Osteocyte (in vitro differentiated cells): Measurements from ENCODE around the gene CHCHD4. TPM values are rescaled to one million over a fixed set of nuclear protein-coding genes. Genes with fewer than 3 reads are reported as not detected.
"Not testable (repeated sequence)": the region's sequence is repeated elsewhere in the genome, so short reads cannot be mapped to it uniquely, and the experiment has no call there.

Experiments used
- DNase-seq: peaks from one replicate; pipeline ENCODE4 v3.0.0; 2021; ENCODE audit warnings: mixed read lengths; ENCODE audit not compliant: unreplicated experiment; ENCODE audit errors: extremely low spot score
- H3K27ac Mint-ChIP-seq: one replicate; pipeline ENCODE4 v1.8.0; 2021; ENCODE audit warnings: mild to moderate bottlenecking, mixed read lengths; ENCODE audit not compliant: unreplicated experiment
- H3K27me3 Mint-ChIP-seq: one replicate; pipeline ENCODE4 v1.8.0; 2021; ENCODE audit warnings: mixed read lengths; ENCODE audit not compliant: unreplicated experiment
- H3K36me3 Mint-ChIP-seq: one replicate; pipeline ENCODE4 v1.8.0; 2021; ENCODE audit warnings: mixed read lengths; ENCODE audit not compliant: unreplicated experiment
- H3K4me1 Mint-ChIP-seq: one replicate; pipeline ENCODE4 v1.8.0; 2021; ENCODE audit warnings: mixed read lengths; ENCODE audit not compliant: unreplicated experiment
- H3K4me3 Mint-ChIP-seq: one replicate; pipeline ENCODE4 v1.8.0; 2021; ENCODE audit warnings: mild to moderate bottlenecking, moderate library complexity, mixed read lengths; ENCODE audit not compliant: unreplicated experiment
- H3K9me3 Mint-ChIP-seq: one replicate; pipeline ENCODE4 v1.8.0; 2021; ENCODE audit warnings: mixed read lengths; ENCODE audit not compliant: unreplicated experiment
- CTCF ChIP-seq: fragments of 200-600 bp; sonication (generic); IDR thresholded peaks from 2 replicates; pipeline ENCODE4 v1.5.0; 2021; ENCODE audit warnings: antibody characterized with exemption, mild to moderate bottlenecking, moderate library complexity
- total RNA-seq: library from RNA; stranded (reverse); gene quantifications from 2 replicates; pipeline ENCODE4 v1.2.1, GENCODE V29; 2021

CHCHD4 gene
- total RNA-seq, 1 donor from 2014 or later, result 7.2 TPM

DNA sequence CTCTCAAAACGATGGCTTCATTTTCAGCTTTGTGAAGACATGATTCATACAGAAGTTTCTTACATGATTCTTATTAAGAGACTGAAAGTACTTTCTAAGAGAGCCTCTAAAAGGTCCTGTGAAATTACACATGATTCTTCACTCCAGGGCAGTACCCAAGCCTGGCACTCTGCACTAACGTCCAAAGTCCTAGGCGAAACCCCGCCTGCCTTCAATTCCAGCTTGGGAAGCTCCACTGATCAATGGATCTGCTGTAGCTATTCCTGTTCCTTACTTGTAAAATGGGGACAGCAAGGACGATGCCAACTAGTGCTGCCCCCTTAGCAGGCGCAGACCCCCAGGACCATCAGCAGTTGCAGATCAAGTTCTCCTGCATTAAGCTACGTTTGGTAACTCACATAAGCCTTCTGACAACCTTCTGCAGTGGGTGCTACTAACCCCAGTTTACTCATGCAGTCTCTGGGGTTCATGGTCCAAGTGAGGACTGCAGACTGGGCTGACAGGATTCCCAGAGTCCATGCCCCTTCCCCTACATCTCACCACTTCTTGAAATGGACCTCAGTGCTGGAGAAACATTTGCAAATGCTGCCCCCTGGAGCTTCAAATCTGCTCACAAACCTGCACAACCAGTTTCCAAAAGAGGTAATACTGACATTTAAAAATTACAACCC, 10.6 kb downstream of the CHCHD4 start:
- Mint-ChIP-seq H3K9me3 (no peaks in the 10 kb centered on the region), H3K4me3 (no peak overlapping the region), H3K36me3 (peaks cover 19% of the 10 kb centered on the region), H3K27ac (no peak overlapping the region), H3K4me1 (no peaks in the 10 kb centered on the region), H3K27me3 (no peaks in the 10 kb centered on the region)
- peak; percentile 25 for TF ChIP-seq CTCF
- DNase-seq, result no peak

DNA sequence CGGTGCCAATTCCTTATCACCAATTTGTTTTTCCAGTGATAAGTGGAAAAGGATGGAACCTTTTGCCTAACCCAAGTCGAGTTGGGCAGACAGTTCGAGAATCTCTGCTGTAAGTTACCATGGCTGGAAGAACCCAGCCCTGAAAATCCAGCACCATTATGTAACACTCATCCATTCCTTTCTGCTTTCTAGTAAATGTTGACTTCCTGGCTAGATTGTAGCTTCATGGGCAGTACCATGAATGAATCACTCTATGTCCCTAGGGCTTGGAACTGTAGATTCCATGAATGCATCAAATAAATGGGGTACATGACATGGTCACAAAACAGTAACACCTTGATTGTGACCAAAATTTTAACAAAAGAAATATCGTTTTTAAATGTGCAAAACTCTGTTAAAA, 14.0 kb downstream of the CHCHD4 start:
- Mint-ChIP-seq H3K27me3 (peaks cover 17% of the 10 kb centered on the region), H3K27ac (no peak overlapping the region), H3K36me3 (peaks cover 19% of the 10 kb centered on the region), H3K9me3 (no peaks in the 10 kb centered on the region), H3K4me1 (no peaks in the 10 kb centered on the region), H3K4me3 (no peak overlapping the region)
- TF ChIP-seq CTCF, result no peak
- no peak for DNase-seq

DNA sequence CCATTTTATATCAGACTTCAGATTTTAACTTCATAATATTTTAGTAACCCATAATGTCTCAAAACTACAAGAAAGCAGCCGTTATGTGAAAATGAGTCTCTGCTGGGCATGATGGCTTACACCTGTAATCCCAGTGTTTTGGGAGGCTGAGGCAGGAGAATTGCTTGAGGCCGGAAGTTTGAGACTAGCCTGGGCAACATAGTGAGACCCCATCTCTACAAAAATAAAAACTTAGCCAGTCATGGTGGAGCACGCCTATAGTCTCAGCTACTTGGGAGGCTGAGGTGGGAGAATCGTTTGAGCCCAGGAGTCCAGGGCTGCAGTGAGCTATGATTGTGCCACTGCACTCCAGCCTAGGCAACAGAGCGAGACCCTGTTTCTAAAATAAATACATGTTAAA, 14.8 kb downstream of the CHCHD4 start:
- H3K27me3 Mint-ChIP-seq, result peaks cover 18% of the 10 kb centered on the region
- H3K4me3 Mint-ChIP-seq, result not testable (repeated sequence)

GRCh38 chr3:14097616-14098391, 26.9 kb downstream of the CHCHD4 start:
- Mint-ChIP-seq H3K27ac (no peak overlapping the region), H3K4me3 (no peak overlapping the region), H3K4me1 (no peaks in the 10 kb centered on the region), H3K36me3 (no peaks in the 10 kb centered on the region), H3K27me3 (peaks cover 47% of the 10 kb centered on the region), H3K9me3 (peaks cover 5% of the 10 kb centered on the region)
- no peak for DNase-seq
- no peak for TF ChIP-seq CTCF

More for the DNA sequence above, 14.8 kb downstream of the CHCHD4 start:
- H3K4me1 Mint-ChIP-seq, DNase-seq, H3K9me3 Mint-ChIP-seq, H3K27ac Mint-ChIP-seq: not testable (repeated sequence)
- peaks cover 19% of the 10 kb centered on the region for H3K36me3 Mint-ChIP-seq

GRCh38 chr3:14096742-14097141, 27.9 kb downstream of the CHCHD4 start:
- TF ChIP-seq CTCF, result no peak
- no peak for DNase-seq
- Mint-ChIP-seq H3K4me3 (no peak overlapping the region), H3K27me3 (peaks cover 39% of the 10 kb centered on the region), H3K27ac (no peak overlapping the region), H3K36me3 (no peaks in the 10 kb centered on the region), H3K9me3 (peaks cover 5% of the 10 kb centered on the region), H3K4me1 (no peaks in the 10 kb centered on the region)
